HUDEP-2 (cell line): Measurements from ENCODE around the gene TMEM191C.
"Not testable (repeated sequence)": the region's sequence is repeated elsewhere in the genome, so short reads cannot be mapped to it uniquely, and the experiment has no call there.

Source experiments
- DNase-seq, 76 experiments: peaks; one replicate each; lab custom pipeline; 2025; ENCODE audit not compliant: unreplicated experiment in 76 of 76; lab: John Stamatoyannopoulos, UW

The TMEM191C gene

DNA sequence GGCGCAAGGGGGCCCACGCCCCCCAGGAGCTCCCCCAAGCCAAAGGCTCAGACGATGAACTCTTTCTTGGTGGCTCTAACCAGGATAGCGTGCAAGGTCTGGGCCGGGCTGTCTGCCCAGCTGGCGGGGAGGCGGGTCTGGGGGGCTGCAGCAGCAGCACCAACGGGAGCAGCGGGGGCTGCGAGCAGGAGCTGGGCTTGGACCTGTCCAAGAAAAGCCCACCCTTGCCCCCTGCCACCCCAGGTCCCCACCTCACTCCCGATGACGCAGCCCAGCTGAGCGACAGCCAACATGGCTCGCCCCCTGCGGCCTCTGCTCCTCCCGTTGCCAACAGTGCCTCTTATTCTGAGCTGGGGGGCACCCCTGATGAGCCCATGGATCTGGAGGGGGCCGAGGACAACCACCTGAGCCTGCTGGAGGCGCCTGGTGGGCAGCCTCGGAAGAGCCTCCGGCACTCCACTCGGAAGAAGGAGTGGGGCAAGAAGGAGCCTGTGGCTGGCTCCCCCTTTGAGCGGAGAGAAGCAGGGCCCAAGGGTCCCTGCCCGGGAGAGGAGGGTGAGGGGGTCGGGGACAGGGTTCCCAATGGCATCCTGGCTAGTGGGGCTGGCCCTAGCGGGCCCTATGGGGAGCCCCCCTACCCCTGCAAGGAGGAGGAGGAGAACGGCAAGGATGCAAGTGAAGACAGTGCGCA lies 21.6 kb upstream of the TMEM191C start:
- no peak for DNase-seq

- no peak for DNase-seq
Measured at GRCh38 chr22:21446128-21446826, 20.9 kb upstream of the TMEM191C start.

- DNase-seq = no peak
Measured at GRCh38 chr22:21446827-21447690, 20.1 kb upstream of the TMEM191C start.

DNA sequence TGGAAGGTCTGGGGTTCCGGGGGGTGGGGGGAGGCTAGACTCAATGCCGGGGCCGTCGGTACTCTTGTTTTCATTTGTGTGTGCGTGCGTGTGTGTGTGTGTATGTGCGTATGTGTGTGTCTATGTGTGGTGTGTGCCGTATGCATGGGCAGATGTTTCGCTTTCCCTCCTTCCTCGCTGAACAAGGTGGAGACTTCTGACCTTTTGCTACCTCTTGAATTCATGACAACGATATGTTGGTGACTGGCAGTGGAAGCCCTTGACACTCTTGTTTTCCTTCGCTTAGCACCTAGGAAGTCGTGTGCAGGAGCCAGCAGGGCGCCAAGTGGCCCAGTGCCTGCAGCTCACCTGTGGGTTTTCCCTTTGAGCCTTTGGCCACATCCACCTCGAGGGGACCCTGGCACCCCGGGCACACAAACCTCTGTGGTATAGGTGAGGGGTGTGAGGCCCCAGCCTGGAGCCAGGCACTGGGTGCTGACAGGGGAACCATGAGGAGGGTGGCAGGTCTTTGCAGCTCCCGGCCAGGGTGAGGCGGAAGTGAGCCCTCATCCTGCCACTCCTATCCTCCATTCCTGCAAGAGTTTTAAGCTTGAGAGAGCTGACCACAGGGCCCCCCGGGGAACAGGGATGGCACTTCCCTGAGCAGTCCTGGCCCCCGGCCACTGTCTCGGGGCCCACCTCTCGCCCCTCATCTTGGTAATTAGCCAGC lies 19.3 kb upstream of the TMEM191C start:
- no peak for DNase-seq

GRCh38 chr22:21448627-21449416 lies 18.4 kb upstream of the TMEM191C start:
- DNase-seq = no peak

DNA sequence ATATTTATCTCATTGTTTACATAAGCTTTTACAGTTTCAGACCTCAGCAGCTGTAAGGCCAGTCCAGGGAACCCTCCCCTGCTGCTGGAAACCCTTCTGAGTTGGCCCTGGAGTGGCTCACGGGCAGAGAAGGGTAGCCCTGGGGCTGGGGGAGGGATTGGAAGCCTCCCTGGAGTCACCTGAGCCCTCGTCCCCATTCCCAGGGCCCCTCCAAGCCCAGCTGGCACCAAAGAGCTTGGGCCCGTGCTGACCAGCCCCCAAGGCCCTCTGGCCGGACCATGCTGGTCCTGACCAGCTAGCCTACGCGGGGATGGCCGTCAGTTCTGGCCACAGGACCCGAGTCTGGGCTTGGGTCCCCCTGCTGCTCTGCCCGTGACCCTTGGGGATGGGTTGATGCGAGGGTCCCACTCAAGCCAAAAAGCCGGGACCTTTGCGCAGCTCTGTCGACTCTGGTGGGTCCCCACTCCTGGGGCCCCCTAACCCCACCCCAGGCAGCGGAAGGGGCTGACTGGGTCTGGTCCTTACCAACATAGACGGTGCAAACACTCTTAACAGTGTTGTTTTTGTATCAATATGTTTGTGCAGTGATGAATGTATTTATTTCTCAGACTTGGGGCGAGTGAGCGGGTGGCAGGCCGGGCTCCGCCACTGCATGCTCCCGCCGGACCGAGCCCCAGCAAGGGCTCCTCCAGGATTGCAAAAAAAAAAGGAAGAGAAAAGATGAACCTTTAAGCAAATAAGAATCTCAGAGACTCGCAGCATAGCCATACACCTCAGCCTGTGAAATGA lies 17.5 kb upstream of the TMEM191C start:
- no peak for DNase-seq

DNA sequence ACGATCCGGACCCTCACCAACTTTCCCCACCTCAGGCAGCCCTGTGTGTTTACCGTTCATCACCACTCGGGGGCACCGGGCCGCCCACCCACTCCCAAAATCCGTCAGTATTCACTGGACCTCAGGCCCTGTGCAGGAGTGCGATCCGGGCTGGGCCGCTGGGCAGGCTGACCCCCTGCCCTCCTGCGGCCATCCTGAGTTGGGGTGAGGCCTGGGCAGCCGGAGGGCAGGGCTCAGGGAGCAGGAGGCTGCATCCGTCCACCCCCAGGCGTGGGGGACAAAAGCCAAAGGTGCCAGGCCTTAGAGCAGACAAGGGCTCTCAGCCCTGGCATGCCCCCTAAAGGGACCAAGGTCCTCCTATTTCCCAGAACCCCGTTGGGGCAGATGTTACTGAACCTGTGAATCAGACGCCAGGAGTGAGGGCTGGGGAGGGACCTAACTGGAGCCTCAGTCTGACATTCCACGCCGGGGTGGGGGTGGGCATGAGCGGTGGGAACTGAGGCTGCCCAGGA lies 16.8 kb upstream of the TMEM191C start:
- no peak for DNase-seq

DNA sequence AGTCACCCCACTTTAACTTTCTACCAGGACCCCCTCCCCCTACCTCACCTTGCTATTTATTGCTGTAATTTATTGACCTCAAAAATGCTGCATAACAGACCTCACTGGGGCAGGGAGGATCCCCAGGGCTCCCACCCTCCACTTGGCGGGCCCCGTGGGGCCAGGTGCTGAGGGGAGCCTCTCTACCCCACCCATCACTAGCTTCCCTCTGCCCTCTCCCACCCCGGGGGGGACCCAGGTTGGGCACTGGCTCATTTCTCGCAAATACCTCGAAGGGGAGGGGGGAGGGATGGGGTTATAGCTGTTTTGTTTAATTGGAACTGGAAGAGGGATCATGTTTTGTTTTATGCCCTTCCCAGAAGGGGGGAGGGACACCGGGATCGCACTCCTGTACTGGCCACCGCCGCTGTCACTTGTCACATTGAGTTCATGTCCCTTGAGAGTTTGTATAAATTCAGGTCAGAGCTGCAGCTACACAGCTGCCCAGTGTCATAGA lies 16.3 kb upstream of the TMEM191C start:
- DNase-seq = no peak

DNA sequence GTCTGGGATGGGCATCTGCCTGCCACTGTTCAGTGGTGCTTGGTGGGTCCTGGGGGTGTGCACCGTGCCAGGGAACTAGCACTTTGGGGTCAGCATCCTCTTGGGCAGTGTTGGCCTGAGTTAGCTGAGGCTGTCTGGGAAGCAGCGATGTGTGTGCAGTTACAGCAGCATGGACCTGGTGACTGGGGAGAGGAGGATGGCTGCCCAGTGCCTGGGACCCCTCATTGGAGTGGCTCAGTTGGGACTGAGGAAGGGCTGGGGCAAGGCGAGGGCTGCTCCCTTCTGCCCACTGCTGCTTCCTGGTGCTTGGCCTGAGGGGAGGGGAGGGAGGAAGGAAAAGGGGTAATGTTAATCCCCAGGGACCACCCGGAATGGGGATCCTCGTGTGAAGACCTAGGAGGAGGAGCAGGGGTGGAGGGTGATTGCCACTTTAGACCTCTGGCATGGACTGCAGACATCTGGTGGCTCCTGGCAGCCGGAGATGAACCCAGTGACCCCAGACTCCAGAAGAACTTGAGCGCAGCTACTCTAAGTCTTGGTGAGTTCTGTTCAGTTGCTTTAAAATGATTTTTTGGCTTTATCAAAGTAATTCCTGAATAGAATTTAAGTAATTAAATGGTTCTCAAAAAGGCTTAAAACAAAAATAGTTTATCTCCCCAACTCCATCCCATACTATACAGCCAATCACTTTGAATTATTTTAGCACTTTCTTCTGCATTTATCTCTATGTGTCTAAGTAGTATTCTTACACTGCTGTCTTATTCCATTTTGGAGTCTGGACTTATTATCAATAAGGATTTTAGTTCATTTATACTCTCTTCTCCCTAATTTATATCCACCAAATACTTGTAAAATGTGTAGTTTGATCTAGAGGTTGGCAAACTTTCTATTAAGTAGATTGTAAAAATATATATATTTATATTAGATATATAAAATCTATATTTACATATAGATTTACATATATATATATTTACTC lies 15.4 kb upstream of the TMEM191C start:
- no peak for DNase-seq

DNA sequence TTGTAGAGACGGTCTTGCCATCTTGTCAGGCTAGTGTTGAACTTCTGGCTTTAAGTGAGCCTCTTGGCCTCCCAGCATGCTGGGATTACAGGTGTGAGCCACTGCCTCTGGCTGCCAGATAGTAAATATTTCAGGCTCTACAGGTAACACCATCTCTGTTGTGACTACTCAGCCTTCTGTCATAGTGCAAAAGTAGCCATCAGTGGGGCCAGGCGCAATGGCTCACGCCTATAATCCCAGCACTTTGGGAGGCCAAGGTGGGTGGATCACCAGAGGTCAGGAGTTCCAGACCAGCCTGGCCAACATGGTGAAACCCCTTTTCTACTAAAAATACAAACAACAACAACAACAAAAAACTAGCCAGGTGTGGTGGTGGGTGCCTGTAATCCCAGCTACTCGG lies 14.5 kb upstream of the TMEM191C start:
- not testable (repeated sequence) for DNase-seq

GRCh38 chr22:21454998-21455333 lies 12.2 kb upstream of the TMEM191C start:
- DNase-seq = not testable (repeated sequence)

- no peak for DNase-seq
Measured at GRCh38 chr22:21455334-21456089, 11.7 kb upstream of the TMEM191C start.

DNA sequence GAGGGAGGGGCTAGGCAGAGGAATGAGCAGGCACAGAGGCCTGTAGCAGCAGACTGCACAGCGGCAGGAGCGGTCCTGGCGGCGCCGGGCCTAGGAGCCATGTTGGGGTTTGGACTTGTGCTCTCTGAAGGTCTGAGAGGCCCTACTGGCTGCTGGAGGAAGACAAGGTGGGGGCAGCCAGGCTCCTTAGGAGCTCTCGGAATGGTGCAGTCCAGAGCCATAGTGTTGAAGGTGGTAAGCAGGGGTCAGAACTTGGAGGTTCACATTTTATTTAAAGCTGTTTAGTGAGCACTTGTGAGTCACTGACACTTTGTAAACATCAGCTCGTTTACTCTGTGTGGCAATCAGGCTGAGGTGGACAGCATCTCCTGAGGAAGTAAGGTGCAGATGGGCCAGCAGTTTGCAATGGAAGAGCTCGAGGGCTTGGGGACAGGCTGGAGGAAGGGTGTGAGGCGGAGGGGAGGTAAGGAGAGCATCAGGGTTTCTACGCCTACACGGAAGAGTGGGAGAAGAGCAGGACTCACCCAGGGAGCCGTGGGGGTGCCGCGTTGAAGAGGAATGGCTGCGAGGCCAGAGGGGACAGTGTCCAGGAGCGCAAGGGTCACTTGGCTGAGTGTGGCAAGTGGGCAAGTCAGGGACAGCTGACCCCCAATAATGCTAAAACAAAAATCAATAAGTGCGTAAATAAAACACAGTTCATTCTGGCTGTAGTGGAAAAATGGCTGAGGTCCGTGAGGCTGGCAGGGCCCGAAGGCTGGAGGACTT lies 10.0 kb upstream of the TMEM191C start:
- DNase-seq = no peak

DNA sequence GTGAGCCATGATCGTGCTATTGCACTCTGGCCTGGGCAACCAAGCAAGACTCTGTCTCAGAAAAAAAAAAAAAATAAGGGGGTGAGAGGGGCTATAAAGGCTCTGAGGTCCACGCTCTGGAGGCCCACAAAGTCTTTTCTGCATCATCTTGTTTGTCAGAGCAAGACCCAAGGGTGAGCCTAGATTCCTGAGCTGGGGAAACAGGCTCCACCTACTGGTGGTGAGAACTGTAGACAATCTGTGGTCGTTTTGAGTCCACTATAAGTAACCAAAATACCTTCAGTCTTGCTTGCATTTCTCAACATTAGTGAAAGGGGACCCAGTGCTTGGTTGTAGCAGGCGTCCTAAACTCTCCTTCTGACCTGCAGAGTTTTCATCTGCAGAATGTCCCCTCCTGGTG lies 4.5 kb upstream of the TMEM191C start:
- not testable (repeated sequence) for DNase-seq

- DNase-seq = not testable (repeated sequence)
Measured at GRCh38 chr22:21468194-21469096, 1.3 kb downstream of the TMEM191C start.
